ENCODE data around the gene TNFAIP6.
"Not testable (repeated sequence)": the region's sequence is repeated elsewhere in the genome, so short reads cannot be mapped to it uniquely, and the experiment has no call there.

Gene TNFAIP6, protein sequence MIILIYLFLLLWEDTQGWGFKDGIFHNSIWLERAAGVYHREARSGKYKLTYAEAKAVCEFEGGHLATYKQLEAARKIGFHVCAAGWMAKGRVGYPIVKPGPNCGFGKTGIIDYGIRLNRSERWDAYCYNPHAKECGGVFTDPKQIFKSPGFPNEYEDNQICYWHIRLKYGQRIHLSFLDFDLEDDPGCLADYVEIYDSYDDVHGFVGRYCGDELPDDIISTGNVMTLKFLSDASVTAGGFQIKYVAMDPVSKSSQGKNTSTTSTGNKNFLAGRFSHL

DNA sequence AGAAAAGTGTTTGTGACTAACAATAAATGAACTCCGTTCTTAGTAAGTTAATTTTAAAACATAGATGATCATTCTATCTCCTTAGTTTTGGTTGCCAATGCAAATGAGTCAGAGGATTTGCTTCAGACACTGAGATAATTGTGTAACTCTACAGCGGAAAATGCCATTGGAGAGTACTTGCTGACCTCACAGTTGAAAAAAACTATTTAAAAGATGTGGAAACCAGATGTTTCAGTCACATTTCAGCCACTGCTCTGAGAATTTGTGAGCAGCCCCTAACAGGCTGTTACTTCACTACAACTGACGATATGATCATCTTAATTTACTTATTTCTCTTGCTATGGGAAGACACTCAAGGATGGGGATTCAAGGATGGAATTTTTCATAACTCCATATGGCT, at the start of gene TNFAIP6:
TNFAIP6 (plus strand) TSS at position 234 of the 400 bp plus-strand sequence; CDS start at position 309, 75 bp downstream.
- DNase-seq, result no peak

DNA sequence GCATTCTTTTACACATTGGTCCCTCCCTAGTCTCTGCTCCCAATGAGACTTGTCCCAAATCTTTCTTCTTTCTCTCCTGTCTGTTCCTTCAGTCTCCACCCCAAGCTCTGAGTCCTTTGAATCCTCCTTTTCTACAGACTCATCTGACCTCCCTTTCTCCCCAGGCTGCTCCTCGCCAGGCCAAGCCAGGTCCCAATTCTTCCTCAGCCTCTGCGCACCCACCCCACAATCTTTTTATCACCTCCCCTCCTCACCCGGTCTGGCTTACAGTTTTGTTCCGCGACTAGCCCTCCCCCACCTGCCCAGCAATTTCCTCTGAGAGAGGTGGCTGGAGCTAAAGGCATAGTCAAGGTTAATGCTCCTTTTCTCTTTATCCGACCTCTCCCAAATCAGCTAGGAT, 47.1 kb upstream of the TNFAIP6 start:
- DNase-seq, result not testable (repeated sequence)

DNA sequence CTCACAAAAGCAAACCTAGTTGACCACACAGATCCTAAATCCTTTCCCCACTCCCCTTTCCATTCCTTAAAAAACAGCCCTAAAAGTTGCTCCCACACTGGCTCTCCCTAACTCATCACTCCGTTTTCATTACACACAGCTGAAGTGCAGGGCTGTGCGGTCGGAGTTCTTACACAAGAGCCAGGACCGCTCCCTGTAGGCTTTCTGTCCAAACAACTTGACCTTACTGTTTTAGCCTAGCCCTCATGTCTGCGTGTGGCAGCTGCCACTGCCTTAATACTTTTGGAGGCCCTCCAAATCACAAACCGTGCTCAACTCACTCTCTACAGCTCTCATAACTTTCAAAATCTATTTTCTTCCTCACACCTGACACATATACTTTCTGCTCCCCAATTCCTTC, 45.0 kb upstream of the TNFAIP6 start:
- DNase-seq, result not testable (repeated sequence)

DNA sequence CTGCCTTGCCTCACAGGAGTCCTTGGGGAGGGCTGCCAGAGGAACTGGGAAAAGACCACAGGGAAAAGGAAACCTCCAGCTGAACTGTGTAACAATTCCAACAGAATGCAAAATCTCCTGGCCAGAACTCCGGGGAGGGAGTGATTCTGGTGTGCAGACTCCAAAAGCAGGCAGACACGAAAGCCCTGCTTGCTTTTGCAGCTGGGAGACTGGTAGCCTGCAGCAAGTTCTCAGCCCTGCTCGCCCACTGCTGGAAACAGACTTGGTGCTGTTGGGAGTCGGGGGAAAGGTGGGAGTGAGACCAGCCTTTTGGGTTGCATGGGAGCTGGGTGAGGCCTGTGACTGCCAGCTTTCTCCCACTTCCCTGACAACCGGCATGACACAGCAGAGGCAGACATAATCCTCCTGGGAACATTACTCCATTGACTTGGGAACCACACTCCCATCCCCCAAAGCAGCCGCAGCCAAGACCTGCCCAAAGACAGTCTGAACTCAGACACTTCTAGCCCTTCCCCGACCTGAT, 42.0 kb upstream of the TNFAIP6 start:
- DNase-seq, result no peak

DNA sequence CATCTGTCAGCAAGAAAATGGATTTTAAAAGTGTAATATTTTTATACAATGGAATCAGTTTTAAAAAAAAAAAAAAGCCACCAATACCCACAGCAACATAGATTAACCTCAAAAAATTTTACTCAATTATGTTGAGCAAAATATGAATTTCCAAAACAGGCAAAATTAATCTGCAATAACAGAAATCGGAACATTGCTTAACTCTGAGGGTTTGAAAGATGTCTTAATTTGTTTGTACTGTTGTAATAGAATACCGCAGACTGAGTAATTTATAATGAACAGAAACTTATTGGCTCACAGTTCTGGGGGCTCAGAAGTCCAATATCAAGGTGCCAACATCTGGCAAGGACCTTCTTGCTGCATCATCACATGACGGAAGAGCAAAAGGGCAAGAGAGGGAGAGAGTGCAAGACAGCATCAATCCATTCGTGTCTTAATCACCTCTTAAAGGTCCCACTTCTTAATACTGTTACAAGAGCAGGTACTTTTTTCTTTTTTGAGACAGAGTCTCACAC, 31.8 kb upstream of the TNFAIP6 start:
- no peak for DNase-seq

DNA sequence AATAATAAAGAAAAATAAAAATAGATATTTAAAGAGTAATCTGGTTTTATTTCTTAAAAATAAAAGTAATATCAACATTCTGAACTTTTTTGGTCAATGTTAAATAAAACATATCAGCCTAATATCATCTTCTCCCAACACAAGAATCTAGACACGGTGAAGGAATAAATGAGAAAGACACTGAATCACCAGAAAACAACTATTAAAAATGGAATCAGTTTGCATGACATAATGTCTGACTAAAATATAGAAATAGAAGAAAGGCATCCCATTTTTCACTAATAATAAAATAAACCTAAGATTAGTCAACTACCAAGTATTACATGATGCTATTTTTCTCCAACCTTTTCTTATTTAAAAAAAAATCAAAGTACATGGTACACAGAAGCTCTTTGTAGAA, 30.8 kb upstream of the TNFAIP6 start:
- no peak for DNase-seq

DNA sequence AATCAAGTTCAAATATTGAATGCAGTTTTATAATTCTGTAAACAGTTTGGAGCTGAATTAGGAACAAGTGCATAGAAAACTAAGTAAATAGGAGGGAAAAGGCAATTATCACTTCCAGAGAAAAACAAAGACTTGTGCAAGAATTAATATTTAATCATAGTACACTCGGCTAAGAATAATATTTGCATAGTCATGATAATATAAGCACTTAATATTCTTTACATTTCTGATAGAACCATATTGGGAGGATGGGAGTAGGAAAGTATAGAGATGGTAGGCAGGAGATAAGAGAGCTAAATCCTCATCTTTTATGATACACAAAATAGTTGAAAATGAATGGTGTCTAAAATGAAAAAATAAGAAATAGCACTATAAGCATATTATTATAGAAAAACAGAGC, 27.4 kb upstream of the TNFAIP6 start:
- DNase-seq, result no peak

DNA sequence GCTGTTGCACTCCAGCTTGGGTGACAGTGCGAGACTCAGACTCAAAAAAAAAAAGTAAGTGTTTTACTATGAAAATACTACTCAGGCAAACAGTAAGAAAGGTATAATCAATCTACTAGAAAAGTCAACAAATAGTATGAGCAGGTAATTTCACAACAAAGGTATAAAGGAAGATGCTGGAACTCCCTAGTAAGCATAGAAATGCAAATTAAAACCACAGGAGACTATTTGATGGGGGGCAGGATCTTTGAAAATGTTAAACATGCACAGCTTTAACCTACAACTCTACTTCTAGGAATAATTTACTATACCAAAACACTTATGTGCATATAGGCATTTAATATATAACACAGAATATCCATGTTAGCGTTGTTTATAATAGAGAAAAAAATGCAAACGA, 24.3 kb upstream of the TNFAIP6 start:
- no peak for DNase-seq

DNA sequence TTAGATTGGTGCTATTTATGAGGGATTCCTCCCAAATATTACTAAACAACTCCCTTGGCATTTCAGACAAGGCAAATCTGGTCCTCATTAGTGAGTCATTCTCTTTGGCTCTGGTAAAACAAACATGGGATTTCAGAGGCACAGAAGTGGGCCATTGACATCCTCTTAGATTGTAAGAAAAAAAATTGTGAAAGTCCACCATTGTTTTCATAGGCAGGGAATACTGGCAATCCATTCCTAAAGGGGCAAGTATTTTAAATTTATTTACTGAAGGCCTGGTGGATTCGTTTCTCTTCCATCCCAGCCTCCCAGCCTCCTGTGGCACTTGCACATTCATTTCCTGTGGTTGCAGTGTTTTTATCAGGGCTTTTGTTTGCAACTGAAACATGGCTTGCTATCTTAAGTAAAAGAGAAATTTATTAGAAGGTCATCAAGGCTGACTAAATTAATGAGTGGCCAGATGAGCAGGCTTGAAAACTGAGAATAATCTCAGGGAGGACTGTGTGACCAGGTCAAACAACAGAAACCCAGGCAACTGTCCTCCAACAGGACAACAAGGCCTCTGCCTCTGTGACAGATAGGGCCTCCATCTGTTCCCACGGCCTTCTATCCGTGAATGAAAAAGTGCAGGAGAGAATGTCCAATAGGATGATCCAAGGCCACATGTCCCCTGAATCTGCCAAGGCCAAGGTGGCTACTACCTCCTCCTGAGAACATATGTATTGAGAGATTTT, 23.1 kb upstream of the TNFAIP6 start:
- DNase-seq, result no peak

DNA sequence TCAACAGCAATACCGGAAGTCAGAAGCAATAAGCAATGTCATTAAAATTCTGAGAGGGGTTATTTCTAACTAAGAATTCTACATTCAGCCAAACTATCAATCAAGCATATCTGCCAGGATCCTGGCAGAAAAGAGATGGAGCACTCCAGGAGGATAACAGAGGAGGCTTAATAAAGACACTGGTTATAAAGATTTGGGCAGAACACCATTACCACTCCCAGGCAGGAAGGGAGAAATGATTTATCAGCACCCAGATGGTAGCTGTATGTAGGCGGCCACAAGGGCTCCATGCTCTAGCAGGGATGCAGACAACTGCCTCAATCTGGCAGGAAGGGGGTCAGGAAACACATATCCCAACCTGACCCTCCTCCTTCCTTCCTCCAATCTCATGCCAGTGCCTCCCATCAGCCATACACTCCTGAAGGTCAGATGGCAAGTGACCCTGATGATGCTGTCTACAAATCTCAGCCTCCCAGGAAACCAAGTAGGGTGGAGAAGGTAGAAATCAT, 20.5 kb upstream of the TNFAIP6 start:
- DNase-seq, result no peak

DNA sequence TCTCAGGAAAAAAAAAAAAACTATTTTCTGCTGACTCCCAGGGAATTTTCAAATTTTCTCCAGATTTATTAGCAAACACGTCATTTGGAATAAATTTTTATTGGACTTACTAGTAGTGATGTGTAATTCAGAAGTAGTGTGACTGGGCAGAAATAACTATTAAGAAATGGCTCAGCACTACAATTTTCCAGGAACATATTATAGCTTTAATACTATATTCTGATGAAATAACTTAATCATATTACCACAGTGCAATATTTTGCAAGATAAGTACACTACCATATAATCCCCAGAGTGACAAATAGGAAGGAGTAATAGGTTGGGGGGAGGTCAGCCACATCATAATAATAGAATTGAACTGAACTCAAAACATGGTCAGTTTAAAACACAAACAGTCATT, 19.7 kb upstream of the TNFAIP6 start:
- no peak for DNase-seq

DNA sequence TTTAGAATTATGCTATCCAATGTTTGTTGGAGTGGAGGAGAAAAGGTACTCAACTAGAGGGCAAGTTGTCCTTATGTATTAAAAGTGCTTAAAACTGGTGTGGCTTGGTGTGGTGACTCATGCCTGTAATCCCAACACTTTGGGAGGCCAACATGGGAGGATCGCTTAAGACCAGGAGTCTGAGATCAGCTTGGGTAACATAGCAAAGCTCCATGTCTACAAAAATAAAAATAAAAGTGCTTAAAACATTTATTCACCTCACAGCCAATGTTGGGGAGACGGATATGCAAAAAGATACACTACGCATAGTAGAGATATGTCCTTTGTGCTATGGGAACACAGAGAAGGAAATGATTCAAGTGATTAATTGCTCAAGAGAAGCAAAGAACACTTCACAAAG, 19.3 kb upstream of the TNFAIP6 start:
- DNase-seq, result no peak

DNA sequence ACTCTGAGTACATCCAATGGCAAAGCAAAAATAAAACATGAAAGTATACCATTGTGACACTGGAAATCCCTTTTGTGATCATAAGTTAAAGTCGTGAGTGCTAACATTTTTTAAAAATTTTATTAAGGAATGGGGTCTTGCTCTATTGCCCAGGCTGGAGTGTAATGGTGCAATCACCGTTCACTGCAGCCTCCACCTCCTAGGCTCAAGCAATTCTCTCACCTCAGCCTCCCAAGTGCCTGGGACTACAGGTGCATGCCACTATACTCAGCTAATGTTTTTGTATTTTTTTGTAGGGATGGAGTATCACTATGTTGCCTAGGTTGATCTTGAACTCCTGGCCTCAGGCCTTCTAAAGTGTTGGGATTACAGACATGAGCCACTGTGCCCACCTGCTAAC, 14.3 kb upstream of the TNFAIP6 start:
- DNase-seq, result no peak

DNA sequence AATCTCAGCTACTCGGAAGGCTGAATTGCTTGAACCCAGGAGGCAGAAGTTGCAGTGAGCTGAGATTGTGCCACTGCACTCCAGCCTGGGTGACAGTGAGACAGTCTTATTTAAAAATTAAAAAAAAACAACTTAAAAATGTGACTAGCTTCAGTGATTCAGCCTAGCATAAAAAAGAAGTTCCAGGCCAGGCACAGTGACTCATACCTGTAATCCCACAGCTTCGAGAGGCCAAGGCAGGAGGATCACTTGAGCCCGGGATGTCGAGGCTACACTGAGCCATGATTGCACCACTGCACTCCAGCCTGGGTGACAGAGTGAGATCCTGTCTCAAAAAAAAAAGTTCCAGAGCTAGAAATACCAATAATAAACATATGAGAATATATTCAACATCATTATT, 13.2 kb upstream of the TNFAIP6 start:
- DNase-seq, result not testable (repeated sequence)

DNA sequence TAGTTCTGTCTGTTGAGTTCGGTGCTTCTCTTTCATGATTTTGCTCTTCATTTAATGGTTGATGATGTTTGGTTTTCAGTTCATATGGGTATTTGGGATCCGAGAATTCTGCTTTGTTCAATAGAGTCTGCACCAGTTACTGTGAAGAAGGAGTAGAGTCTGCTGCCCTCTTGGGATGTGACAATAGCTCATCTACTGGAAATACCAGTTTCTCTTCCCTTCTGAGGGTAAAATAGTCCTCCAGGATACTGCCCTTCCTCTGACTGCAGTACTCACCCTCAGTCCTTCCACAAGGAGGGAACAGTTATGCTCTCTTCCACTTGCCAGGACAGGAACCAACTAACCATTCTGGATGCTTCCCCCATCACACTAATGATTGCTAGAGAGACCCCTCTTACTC, 12.5 kb upstream of the TNFAIP6 start:
- DNase-seq, result no peak

DNA sequence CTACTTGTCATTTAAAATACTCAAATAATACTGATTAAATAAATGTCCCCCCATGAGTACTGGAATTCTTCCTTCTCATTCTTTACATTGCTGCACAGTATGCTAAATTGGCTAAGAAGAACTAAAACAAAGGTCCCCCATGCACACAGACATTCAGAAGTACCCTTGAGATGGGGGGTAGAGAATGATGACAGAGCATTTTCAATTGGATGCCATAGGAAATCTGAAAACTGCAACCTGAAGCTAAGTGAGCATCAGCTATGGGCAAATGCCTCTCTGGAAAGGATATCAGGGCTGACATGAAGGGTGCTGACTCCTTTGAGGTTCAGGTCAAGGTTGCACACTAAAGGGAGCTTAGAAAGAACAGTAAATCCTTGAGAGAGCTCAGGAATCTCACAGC, 10.1 kb upstream of the TNFAIP6 start:
- DNase-seq, result no peak

DNA sequence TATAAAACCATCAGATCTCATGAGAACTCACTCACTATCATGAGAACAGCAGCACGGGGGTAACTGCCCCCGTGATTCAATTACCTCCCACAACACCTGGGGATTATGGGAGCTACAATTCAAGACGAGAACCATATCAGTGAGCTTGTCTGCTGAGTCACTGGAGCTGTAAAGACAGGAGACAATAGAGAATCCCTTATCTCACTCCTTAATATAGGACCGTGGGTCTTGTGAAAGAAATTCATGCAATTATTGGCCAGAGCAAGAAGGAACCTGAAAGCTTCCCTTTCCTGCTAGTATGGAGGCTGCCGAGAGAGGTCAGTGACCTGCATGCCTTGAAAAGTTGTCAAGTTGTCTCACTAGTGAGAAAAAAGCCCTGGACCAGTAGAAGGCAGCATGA, 9.5 kb upstream of the TNFAIP6 start:
- DNase-seq, result no peak

DNA sequence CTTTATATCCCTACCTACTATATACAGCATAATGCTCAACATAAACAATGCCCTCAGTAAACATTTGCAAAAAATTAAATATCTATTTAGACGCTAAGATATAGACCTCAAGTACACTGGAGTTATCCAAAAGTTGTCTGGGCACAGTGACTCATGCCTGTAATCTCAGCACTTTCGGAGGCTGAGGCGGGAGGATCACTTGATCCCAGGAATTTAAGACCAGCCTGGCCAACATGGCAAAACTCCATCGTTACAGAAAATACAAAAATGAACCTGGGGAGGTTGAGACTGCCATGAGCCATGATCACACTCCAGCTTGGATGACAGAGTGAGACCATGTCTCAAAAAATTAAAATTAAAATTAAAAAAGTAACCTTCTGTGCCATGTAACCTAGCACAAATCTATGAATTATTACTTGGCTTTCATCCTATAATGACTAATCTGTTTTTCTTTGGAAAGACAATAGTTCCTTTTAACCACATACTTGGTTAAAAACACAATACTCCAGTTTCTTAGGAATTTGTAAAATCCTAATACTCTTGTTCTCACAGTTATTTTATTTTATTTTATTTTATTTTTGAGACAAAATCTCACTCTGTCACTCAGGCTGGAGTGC, 6.7 kb upstream of the TNFAIP6 start:
- no peak for DNase-seq

DNA sequence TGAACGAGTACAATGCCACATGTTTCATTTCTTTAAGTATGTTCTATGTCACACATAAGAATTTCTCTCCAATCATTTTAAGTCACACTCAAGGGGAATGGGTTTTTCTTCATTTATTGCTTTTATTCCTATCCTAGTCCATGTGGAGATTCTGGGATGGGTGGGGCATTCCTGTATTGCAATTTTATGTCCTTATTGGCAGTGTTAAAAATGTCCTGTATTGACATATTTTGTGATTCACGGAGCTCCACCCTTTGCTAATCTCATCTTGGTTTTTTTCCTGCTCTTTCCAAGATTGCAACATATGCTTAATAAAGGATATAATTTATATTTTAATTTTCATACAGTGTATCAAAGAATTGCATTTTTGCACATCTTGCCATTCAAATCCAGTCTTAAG, 3.4 kb upstream of the TNFAIP6 start:
- no peak for DNase-seq

DNA sequence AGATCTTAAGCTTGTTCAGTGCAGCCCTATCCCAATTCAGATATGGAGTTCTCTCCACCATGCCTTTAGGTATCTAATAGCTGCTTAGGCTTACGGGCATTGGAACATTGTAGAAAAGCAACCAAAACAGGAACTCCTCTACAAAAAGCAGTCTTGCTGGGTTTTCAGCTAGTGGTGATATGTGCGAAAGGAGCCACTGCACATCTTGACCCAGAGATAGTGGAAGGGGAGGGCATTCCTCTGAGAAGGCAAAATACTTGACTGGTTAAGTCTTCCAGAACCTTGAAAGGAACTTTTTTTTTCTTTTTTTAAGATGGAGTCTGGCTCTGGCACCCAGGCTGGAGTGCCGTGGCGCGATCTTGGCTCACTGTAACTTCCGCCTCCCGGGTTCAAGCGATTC, 2.6 kb upstream of the TNFAIP6 start:
- no peak for DNase-seq

DNA sequence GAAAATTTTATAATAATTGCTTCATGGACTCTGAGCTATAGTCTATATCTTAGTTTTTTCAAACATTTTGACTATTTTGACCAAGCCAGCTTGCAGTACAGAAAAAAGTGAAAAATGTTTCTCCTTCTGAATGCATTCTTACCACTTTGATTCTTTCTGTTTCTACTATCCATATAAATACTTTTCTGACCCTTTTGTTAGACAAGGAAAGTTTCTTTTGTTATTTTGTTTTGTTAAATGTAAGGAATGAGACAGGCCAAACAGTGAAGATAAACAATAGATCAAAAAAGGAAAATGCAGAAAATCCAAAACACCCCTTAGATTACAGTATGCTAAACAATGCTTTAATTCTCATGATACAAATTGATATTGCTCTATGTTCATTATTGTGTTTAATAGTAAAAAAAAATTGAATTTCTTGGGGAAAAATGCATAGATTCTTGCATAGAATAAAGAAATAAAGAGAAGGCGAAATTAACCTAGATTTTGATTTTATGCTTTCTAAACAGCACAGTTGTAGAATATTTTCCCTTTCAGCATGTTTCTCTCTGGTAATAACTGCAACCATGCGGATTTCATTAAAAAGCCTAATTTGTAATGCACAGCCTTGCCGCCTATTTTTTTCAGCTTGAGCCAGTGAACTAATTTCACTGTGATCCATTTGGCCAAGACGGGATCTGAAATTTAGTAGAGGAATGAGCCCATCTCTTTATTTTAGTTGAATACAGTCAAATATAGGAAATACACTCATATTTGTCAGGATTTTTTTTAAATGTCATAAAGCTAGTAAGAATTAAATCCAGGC, 976 bp downstream of the TNFAIP6 start:
- DNase-seq, result no peak

DNA sequence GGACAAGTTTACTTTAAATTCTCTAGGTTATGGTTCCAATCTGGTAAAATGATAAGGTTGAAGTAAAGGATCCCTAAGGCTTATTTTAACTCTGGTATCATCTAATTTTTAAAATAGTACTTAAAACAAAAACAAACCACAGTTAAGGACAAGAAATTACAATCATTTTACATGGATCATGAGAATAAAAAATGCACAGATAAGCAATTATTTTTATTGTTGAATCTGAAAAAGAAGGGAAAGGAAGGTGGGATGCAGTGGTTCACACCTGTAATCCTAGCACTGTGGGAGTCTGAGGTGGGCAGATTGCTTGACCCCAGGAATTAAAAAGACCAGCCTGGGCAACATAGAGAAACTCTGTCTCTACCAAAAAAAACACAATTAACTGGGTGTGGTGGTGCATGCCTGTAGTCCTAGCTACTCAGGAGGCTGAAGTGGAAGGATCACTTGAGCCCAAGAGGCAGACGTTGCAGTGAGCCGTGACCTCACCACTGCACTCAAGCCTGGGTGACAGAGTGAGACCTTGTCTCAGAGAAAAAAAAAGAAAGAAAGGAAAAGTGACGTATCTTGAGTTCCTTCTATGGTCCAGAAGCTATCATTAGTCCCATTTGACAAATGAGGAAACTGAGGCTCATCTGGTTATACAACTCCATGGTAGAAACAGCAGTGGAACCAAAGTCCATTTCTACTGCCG, 2.5 kb downstream of the TNFAIP6 start:
- DNase-seq, result no peak
